Caco-2 (cell line): Measurements from ENCODE around the gene ELAVL1. TPM values are rescaled to one million over a fixed set of nuclear protein-coding genes. Genes with fewer than 3 reads are reported as not detected.

Experiments
- BruUV-seq: library from RNA; stranded (reverse); fragments of 400-500 nt; replicated peaks from 2 replicates; lab custom pipeline; 2021; lab: Mats Ljungman, UMichigan
- CTCF ChIA-PET: fragments of 300-600 bp; sonication (Branson Sonifier 250); formaldehyde crosslinking; loops from one replicate; lab custom pipeline; 2022; ENCODE audit warnings: antibody characterized with exemption; lab: Charles Lee
- POLR2A ChIA-PET: fragments of 300-600 bp; sonication (Branson Sonifier 250); formaldehyde crosslinking; loops from one replicate; lab custom pipeline; 2022; ENCODE audit warnings: antibody characterized with exemption; lab: Charles Lee
- DNase-seq, 2 experiments: peaks; one replicate each; pipeline versions ENCODE4 v3.0.0 to v3.0.0-alpha.2; 2020 to 2022
- H3K27me3 ChIP-seq: replicated peaks from 2 replicates; pipeline ENCODE4 v1.6.0; 2011; ENCODE audit warnings: low read length; ENCODE audit not compliant: control insufficient read depth, insufficient read depth
- H3K36me3 ChIP-seq: 2 replicates; pipeline ENCODE4 v1.5.1; 2011; ENCODE audit warnings: low read length; ENCODE audit not compliant: control insufficient read depth, insufficient read depth
- H3K4me1 ChIP-seq: fragments of 250-450 bp; sonication (Bioruptor Pico); 2 replicates; pipeline ENCODE4 v1.5.1; 2020; ENCODE audit warnings: mild to moderate bottlenecking
- H3K4me3 ChIP-seq: 2 replicates; pipeline ENCODE4 v1.5.1; 2011; ENCODE audit warnings: low read depth, mild to moderate bottlenecking, control low read depth, low read length
- H3K9me3 ChIP-seq: fragments of 250-450 bp; sonication (Bioruptor Pico); 2 replicates; pipeline ENCODE4 v1.5.1; 2020; ENCODE audit warnings: mild to moderate bottlenecking, moderate library complexity
- H3K27ac Mint-ChIP-seq: one replicate; pipeline ENCODE4 v1.8.0; 2022; ENCODE audit warnings: mixed read lengths; ENCODE audit not compliant: unreplicated experiment
- H3K27me3 Mint-ChIP-seq: one replicate; pipeline ENCODE4 v1.8.0; 2022; ENCODE audit warnings: mixed read lengths; ENCODE audit not compliant: insufficient read depth, unreplicated experiment
- H3K36me3 Mint-ChIP-seq: one replicate; pipeline ENCODE4 v1.8.0; 2022; ENCODE audit warnings: mild to moderate bottlenecking, mixed read lengths; ENCODE audit not compliant: insufficient read depth, unreplicated experiment
- H3K4me1 Mint-ChIP-seq: one replicate; pipeline ENCODE4 v1.8.0; 2022; ENCODE audit warnings: low read depth, mixed read lengths; ENCODE audit not compliant: unreplicated experiment
- H3K4me3 Mint-ChIP-seq: one replicate; pipeline ENCODE4 v1.8.0; 2022; ENCODE audit warnings: mild to moderate bottlenecking, moderate library complexity, mixed read lengths; ENCODE audit not compliant: unreplicated experiment
- H3K9me3 Mint-ChIP-seq: one replicate; pipeline ENCODE4 v1.8.0; 2022; ENCODE audit warnings: mixed read lengths; ENCODE audit not compliant: unreplicated experiment
- CTCF ChIP-seq, 2 experiments: fragments of 200-600 bp in 1 of 2; IDR thresholded peaks; 1 replicate in 1 of 2; 2 replicates in 1 of 2; pipeline versions ENCODE4 v1.5.1 to v1.8.0; 2011 to 2022; ENCODE audit warnings: antibody characterized with exemption in 1 of 2, control low read depth in 1 of 2, inconsistent platforms in 1 of 2, low read depth in 1 of 2, low read length in 1 of 2, mild to moderate bottlenecking in 1 of 2, moderate library complexity in 1 of 2; ENCODE audit not compliant: insufficient read depth in 1 of 2, severe bottlenecking in 1 of 2, unreplicated experiment in 1 of 2
- intact Hi-C: fragments of 100-400 bp; cut with micrococcal nuclease; formaldehyde crosslinking; loops from one replicate; pipeline ENCODE4 v1.10.0; 2022; ENCODE audit not compliant: unreplicated experiment
- total RNA-seq: library from RNA; stranded (reverse); gene quantifications from 2 replicates; pipeline ENCODE4 v1.2.3, GENCODE V29; 2022

Gene ELAVL1
- total RNA-seq, 1 experiment from 2014 or later = 117 TPM

- Mint-ChIP-seq H3K36me3 (peaks cover 66% of the 10 kb centered on the region), H3K4me3 (peak within 1 kb of the TSS; percentile 92), H3K27ac (peak within 1 kb of the TSS; percentile 95), H3K9me3 (no peaks in the 10 kb centered on the region), H3K4me1 (peaks cover 6% of the 10 kb centered on the region), H3K27me3 (no peaks in the 10 kb centered on the region)
- intact Hi-C loops = loop anchor here (1.0 to 10.0 kb wide), 4 partner anchors 59 to 310 kb away; no protein-coding TSS in a partner anchor
- peak within 1 kb of the TSS; percentile 89 for H3K4me3 ChIP-seq
- peaks cover 3% of the 10 kb centered on the region for H3K36me3 ChIP-seq
- no TSS peak for BruUV-seq
- no peaks in the 10 kb centered on the region for H3K9me3 ChIP-seq
- peak; percentile 99 for DNase-seq
- ChIA-PET CTCF (interaction anchor here (0.5 to 2.3 kb wide), 16 partner anchors 14 to 659 kb away, joined by 3 to 27 read pairs (median 6); partner anchors contain the start of genes ELAVL1, FBN3, MAP2K7 and SNAPC2), POLR2A (interaction anchor here (0.5 to 2.1 kb wide), 18 partner anchors 9 to 314 kb away, joined by 3 to 15 read pairs (median 4); partner anchors contain the start of genes CERS4, LRRC8E, PET100 and SNAPC2)
- TF ChIP-seq CTCF (IDR thresholded peaks at IDR 0.05; ENCODE audit: insufficient read depth in 1 of 2, low read depth in 1 of 2, low read length in 1 of 2, severe bottlenecking in 1 of 2, unreplicated experiment in 1 of 2) = no peak
- H3K27me3 ChIP-seq = no peaks in the 10 kb centered on the region
- H3K4me1 ChIP-seq = no peaks in the 10 kb centered on the region; the same call in 1 of the 2 replicates
These were observed 61.8 kb downstream of the ELAVL1 start, which contains the start of gene TIMM44 for GRCh38 chr19:7943444-7944176. TSS of gene TIMM44 (minus strand) at chr19:7943666. CDS start at chr19:7943651, 15 bp downstream.

DNA sequence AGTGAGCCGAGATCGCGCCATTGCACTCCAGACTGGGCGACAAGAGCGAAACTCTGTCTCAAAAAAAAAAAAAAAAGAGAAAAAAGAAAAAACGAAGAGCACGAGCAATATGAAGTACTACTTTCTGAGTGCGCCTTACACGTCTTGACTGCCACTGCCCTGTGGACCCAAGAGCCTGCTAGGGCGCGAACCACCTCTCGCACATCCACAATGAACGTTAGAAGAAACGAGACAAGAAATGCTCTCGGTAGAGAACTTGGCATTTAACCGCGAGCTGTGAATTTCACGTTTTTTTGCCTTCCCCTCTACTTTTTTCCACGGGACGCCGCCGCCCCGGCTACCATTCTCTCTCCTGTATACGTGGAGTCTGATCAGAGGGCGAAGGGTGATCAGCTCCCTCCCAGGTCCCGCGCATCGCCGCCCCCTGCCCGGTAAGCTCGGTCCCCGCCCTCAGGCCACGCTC, 62.4 kb downstream of the ELAVL1 start:
- Histone ChIP-seq H3K9me3 (no peaks in the 10 kb centered on the region), H3K36me3 (peaks cover 3% of the 10 kb centered on the region), H3K4me1 (no peaks in the 10 kb centered on the region; the same call in 1 of the 2 replicates), H3K4me3 (peak overlapping the region; percentile 89), H3K27me3 (no peaks in the 10 kb centered on the region)
- Mint-ChIP-seq H3K9me3 (no peaks in the 10 kb centered on the region), H3K27ac (peak overlapping the region; percentile 95), H3K4me1 (peaks cover 6% of the 10 kb centered on the region), H3K4me3 (peak overlapping the region; percentile 92), H3K36me3 (peaks cover 68% of the 10 kb centered on the region), H3K27me3 (no peaks in the 10 kb centered on the region)
- no TSS peak for BruUV-seq
- TF ChIP-seq CTCF (IDR thresholded peaks at IDR 0.05; ENCODE audit: insufficient read depth in 1 of 2, low read depth in 1 of 2, low read length in 1 of 2, severe bottlenecking in 1 of 2, unreplicated experiment in 1 of 2) = no peak
- ChIA-PET CTCF (interaction anchor here (0.7 to 2.3 kb wide), 11 partner anchors 14 to 374 kb away, joined by 3 to 27 read pairs (median 6); partner anchors contain the start of genes MAP2K7 and SNAPC2), POLR2A (interaction anchor here (0.6 to 2.1 kb wide), 14 partner anchors 8 to 314 kb away, joined by 3 to 15 read pairs (median 4); partner anchors contain the start of genes CERS4, LRRC8E, PET100 and SNAPC2)
- intact Hi-C loops = loop anchor here (1.0 to 10.0 kb wide), 2 partner anchors 212 to 310 kb away; no protein-coding TSS in a partner anchor
- peak in 1 of 2 experiments; percentile 69 for DNase-seq
